GM18867 (cell line): ENCODE results near the gene EMP3.
"Not testable (repeated sequence)": the region's sequence is repeated elsewhere in the genome, so short reads cannot be mapped to it uniquely, and the experiment has no call there.

ENCODE experiments used
- ATAC-seq: cut with Tn5 transposase; IDR thresholded peaks from one replicate; pipeline ENCODE4 v1.9.1; 2021; ENCODE audit warnings: mild to moderate bottlenecking, moderate library complexity; ENCODE audit not compliant: unreplicated experiment

The EMP3 gene

GRCh38 chr19:48325265-48325910, at the start of gene EMP3:
EMP3 (plus strand) TSS chr19:48325552; CDS start chr19:48326845, 1,293 bp downstream.
- no peak for ATAC-seq

GRCh38 chr19:48279747-48280146, 45.6 kb upstream of the EMP3 start:
- no peak for ATAC-seq

- ATAC-seq = no peak
Measured at GRCh38 chr19:48283908-48284307, 41.4 kb upstream of the EMP3 start.

- no peak for ATAC-seq
Measured at GRCh38 chr19:48284896-48285295, 40.5 kb upstream of the EMP3 start.

- no peak for ATAC-seq
Measured at GRCh38 chr19:48287748-48288147, 37.6 kb upstream of the EMP3 start.

- ATAC-seq = no peak
Measured at GRCh38 chr19:48290401-48290770, 35.0 kb upstream of the EMP3 start.

- ATAC-seq = no peak
Measured at GRCh38 chr19:48290771-48291488, 34.4 kb upstream of the EMP3 start.

- not testable (repeated sequence) for ATAC-seq
Measured at GRCh38 chr19:48291489-48291815, 33.9 kb upstream of the EMP3 start.

- ATAC-seq = no peak
Measured at GRCh38 chr19:48292798-48293197, 32.6 kb upstream of the EMP3 start.

GRCh38 chr19:48295458-48295857, 29.9 kb upstream of the EMP3 start:
- ATAC-seq = no peak

GRCh38 chr19:48296963-48297734, 28.2 kb upstream of the EMP3 start:
- no peak for ATAC-seq

GRCh38 chr19:48297975-48298374, 27.4 kb upstream of the EMP3 start:
- no peak for ATAC-seq

GRCh38 chr19:48301886-48302599, 23.3 kb upstream of the EMP3 start:
- ATAC-seq = no peak

- no peak for ATAC-seq
Measured at GRCh38 chr19:48302600-48302959, 22.8 kb upstream of the EMP3 start.

- ATAC-seq = no peak
Measured at GRCh38 chr19:48303367-48303766, 22.0 kb upstream of the EMP3 start.

GRCh38 chr19:48303866-48304265, 21.5 kb upstream of the EMP3 start:
- ATAC-seq = no peak

GRCh38 chr19:48308631-48309586, 16.4 kb upstream of the EMP3 start:
- ATAC-seq = no peak

- not testable (repeated sequence) for ATAC-seq
Measured at GRCh38 chr19:48309731-48310130, 15.6 kb upstream of the EMP3 start.

- ATAC-seq = no peak
Measured at GRCh38 chr19:48310227-48310626, 15.1 kb upstream of the EMP3 start.

GRCh38 chr19:48311384-48311783, 14.0 kb upstream of the EMP3 start:
- ATAC-seq = no peak
